NCI-H345 (cell line): ENCODE results near the gene PANX2.
"Not testable (repeated sequence)": the region's sequence is repeated elsewhere in the genome, so short reads cannot be mapped to it uniquely, and the experiment has no call there.

Source experiments
- DNase-seq: peaks from one replicate; lab custom pipeline; 2025; lab: John Stamatoyannopoulos, UW

Gene PANX2

DNA sequence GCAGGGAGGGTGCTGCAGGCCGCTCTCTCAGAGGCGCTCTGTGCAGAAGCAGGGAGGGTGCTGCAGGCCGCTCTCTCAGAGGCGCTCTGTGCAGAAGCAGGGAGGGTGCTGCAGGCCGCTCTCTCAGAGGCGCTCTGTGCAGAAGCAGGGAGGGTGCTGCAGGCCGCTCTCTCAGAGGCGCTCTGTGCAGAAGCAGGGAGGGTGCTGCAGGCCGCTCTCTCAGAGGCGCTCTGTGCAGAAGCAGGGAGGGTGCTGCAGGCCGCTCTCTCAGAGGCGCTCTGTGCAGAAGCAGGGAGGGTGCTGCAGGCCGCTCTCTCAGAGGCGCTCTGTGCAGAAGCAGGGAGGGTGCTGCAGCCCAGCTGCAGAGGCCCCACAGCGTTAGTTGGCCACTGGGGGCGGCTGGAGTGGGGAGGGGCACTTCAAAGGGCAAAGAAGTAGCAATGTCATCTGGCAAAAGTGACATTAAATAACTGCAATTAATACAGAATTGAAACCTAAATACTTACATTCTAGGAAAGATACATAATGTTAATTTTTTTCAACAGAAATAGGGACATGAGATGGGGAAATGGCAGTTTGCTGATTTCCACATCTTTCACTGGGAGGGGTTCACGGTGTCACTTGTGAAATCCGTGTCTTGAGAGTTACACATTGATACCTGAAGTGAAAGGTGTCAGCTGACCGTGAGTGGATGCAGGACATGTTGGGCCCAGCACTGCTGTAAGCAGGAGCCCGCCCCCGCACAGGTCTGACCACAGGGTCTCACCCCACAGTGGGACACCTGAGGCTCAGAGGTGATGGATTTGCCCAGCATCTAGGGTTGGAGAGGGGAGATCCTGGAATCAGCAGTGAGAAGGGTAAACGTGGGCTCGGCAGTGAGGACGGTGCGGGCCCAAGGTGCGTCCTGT is 23.0 kb upstream of the PANX2 start:
- DNase-seq: not testable (repeated sequence)

DNA sequence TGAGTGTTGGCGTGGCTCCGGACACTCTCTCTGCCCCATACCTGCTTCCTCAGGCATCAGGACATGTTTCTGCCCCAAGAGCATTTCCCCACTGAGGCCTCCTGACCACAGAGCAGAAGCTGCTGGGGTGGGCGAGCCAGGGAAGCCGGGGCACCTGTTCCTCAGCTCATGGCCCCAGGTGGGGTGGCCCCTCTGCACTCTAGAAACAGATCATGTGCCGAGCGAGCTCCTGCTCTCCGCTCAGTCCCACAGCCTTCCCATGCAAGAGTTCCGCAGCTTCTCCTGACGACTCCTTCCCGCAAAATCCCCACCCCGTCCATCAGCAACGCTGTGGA is 22.4 kb upstream of the PANX2 start:
- DNase-seq: no peak

DNA sequence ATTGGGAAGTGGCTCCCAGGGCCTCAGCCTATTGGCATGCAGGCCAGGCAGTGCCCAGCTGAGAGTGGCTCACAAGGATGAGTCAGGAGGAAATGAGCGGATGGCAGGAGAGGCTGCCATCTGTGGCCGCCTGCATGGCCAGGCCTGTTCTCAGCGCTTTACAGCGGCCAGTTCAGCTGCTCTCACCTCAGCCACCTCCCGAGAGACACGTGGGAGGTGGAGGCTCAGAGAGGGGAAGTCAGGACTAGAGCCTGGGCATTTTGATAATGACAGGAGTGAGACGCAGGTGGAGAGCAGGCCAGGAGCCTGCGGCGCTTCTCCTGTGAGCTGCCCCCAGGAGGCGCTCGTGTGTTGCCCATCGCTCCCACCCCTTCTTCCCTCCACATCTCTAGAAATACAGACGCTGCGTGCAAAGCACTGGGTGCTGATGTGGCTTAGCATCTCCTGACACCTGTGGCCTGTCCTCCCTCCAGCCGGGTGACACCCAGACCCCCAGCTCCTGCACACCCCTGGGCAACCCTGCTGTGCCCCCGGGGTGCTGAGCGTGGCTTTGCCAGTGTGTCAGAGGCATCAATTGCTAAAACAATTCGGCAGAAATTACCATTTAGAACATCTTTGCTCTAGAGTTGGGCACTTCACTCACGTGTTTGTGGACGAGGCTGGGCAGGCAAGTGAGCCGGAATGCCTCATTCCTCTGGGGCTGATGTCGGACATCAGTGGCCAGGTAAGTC is 21.4 kb upstream of the PANX2 start:
- DNase-seq: peak; percentile 10

DNA sequence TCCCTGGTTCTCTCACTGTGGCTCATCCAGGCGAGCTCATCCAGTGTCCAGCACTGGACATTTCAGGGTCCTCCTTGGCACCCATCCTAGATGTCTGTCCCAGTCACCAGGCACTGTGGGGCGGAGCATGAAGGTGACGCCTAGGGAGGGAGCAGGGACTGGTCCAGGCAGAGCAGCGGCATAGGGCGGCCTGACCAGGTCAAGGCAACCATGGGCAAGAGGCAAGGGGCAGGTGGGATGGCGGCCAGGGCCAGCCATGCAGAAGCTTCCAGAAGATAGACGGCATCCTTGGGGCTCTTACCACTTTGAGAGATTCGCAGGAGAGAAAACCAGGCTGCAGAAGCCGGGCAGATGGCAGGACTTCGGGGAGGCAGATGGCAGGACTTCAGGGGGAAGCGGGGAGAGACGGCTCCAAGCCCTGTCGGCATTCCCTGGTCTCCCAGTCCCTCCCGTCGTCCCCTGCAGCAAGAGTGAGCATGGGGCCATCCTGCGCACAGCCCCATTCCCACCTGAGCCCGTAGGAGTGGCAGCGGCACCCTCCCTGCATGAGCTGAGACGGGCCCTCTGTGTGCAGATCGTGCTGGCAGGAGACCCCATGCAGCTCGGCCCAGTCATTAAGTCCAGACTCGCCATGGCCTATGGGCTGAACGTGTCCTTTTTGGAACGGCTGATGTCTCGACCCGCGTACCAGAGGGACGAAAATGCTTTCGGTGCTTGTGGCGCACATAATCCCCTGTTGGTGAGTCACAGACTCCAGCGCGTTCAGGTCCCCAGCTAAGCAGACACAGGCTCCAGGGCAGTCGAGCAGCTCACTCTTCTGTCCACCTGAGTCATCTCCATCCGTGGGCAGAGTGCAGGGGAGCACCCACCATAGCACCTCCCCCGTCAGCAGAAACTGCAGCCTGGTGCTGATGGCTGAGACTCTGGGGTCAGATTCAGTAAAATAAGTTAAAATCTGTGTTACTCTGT is 20.1 kb upstream of the PANX2 start:
- no peak for DNase-seq

DNA sequence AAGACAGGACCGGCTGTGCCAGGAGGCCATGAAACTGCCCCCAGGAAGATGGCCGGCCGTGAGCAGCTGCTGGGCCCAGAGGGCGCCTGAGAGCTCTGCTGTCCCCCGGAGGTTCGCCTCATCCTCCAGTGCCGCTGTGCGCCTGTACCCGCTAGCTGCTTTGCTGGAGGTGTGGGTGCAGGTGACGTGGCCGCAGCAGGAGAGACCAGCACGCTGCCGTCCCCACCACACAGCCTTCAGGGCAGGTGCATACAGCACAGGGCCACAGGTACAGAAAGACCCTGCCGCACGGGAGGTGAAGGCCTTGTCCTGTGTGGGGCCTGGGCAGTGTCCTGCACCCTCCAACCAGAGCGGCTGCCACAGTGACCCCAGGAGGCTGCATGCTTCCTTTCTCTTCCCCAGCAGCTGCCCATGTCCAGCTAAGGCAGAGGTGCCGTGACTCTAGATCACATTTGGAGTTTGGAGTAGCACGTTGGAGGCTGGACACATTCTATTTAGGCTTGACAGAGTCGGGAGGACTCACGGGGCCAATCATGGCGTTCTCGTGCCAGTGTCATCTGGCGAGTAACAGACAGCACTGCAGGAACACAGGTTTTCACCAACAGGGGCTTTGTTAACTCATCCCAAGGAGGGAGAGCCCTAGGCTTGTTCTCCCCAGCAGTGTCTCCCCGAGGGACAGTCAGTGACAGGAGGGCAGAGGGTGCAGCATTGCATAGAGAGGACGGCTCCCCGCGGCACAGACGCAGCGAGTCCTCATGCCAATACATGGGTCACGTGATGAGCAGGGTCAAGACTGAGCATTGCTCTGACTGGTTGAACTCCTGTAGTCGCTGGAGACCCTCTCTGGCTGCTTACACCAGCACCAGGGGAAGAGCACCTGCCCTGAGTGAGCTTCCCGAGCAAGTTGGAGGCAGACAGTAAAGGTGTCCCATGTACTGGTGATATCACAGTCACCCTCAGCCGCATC is 18.7 kb upstream of the PANX2 start:
- no peak for DNase-seq

DNA sequence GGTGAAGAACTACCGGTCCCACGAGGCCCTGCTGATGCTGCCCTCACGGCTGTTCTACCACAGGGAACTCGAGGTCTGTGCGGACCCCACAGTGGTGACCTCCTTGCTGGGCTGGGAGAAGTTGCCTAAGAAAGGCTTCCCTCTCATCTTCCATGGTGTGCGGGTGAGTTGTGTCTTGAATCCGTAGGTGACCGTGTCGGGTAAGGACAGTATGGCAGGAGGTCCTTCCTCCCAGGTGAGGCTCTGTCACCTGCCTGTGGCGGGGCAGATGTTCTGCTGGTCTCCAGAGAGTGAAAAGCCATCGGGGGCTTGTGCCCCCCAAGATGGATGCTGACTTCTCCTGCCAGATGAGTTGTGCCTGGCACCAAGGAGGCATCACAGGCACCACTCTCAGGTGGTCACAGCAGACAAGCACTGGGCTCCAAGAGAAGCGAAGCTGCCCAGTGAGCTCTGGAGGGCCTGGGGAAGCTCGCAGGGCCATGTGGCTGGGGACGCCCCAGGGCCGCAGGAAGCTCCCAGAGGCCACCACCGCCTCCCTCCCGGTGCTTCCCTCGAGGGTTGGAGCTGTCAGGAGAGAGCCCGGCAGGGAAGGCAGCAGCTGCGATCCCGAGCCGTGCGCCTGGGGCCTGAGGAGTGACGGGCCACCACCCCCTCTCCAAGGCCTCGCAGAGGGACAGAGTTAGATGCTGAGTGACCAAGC is 17.3 kb upstream of the PANX2 start:
- no peak for DNase-seq

DNA sequence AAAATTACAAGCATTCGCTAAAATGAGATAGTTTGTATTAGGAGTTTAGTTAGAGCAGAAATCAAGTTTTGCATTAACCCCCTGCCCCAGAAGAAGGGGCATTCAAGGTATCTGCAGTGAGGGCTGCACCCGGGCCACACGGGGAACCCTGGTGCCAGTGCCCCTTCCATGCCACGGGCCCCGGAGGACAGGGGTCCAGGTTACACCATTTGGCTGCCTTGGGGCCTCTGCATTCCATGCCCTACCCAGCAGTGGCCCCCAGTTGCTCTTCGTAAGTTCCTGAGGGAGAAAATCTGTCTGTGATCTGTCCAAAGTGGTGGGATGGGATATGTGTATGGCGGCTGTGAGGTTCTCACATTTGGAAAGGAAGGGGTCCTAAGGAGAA is 16.8 kb upstream of the PANX2 start:
- no peak for DNase-seq

DNA sequence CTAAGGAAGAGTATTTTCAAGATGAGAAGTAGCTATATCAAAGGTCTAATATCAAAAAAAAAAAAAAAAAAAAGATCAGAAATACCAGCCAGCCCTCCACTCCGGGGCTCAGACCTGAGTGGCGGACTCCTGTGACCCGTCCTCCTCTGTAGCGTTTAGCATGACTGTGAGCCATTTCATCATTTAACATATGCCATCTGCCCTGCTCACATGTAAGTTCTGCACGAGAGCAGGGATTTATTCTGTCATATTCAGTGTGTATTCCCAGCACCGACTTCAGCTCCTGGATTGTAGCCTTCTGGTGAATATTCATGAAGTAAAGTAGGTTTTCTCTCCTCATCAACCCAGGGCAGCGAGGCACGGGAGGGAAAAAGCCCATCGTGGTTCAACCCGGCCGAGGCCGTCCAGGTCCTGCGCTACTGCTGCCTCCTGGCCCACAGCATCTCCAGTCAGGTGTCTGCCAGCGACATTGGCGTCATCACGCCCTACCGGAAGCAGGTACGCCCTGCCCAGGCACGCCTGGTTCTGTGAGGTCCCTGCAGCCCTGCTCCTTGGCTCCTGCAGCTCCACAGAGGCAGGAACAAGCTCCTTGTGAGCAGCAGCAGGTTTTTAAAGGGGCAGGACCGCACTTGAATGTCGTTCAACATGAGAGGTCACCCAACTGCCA is 12.7 kb upstream of the PANX2 start:
- DNase-seq: no peak

DNA sequence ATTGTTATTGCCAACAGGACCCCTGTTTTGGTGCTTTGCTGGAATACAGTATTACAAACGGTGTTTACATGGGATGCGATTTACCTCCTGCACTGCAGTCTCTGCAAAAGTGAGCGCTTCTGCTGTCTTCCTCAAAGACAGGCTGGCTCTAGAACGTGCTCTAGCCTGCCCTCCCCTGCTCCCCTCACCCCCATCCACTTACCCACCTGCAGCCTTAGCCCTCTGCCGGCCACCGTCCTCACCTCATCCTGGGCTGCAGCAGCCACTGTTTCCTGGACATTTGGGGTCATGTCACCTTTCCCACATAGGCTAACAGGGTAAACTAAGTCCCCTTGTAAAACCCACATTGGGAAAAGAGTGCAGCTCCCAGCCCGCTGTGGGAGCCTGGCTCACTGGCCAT is 9.6 kb upstream of the PANX2 start:
- DNase-seq: no peak

DNA sequence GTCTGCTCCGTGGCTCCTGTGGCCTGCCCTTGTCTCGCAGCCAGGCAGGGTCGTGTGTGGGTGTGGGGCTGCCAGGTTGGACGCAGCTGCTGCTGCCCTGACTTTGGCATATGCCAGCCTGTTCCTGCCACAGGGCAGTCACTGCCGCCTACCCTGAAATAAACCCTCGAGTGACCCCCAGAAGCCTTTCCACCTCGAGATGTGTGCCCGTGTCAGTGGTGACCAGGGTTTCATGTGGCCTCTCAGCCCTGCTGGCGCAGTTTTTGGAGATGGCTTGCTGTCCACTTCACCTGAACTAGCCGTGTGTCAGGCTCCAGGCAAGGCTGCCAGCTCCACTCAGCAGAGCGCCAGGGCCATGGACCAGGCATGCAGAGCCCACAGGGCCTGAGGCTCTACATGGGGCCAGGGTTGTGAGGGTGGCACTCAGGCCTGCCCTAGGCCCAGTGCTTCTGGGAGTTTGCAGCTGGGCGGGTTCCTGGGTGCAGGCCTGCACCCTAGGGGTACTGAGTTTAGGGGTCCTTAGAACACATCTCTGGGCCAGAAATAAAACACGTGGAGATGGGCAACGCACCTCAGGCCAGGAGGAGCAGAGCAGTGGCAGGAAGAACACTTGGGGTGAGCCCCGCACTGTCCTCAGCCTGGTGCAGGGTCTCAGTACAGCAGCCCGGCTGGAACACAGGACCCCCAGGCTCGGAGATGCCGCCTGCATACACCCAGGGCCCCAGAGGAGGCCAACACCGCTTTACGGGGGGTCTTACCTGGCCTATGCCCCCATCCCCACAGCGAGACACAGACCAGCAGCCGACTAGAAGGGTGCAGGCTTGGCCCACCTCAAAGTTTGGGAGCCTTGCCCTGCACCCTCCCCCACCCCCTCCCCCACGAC is 8.8 kb upstream of the PANX2 start:
- no peak for DNase-seq

DNA sequence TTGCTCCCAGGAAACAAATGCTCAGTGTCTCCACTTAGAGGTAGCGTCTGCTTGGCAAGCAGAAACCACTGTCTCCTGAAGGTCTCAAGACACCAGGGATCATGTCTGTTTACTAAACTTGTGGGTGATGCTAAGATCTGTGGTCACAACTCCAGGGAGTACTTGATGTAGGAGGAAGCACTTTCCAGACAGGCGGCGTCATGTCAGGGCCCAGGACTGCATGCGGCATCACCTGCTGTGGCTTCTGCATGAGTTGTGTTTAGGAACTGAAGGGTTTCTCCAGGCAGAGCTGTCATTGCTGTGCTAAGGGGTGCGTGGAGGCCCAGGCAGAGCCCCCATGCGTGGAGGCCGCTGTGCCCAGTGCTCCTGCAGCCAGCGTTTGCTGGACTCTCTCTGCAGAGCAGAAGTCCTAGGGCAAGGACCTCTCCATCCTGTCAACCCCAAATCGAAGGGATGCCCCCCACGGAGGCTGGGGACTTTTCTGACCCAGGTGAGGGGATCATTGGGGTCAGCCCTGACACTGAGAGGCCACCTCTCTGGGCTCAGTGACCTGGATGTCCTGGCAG is 8.1 kb upstream of the PANX2 start:
- DNase-seq: no peak

DNA sequence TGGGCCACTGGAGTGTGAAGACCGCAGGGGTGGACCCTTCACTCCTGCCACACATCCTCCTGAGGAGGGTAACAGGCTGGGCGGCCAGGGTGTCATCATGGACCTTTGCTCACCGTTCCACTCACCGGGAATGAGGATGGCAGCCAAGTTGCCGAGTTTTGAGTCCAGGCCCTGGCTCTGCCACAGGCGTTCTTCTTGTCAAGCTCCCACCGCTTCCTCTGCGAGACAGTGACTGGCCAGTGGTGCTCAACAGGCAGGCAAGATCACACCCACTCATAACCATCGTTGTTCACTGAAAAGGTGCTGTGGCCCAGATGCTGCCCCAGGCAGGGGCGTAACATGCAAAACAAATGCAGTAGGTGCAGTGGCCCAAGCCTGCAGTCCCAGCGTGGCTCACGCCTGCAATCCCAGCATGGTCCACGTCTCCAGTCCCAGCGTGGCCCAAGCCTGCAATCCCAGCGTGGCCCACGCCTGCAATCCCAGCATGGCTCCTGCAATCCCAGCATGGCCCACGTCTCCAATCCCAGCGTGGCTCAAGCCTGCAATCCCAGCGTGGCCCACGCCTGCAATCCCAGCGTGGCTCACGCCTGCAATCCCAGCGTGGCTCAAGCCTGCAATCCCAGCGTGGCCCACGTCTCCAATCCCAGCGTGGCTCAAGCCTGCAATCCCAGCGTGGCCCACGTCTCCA is 5.0 kb upstream of the PANX2 start:
- no peak for DNase-seq

DNA sequence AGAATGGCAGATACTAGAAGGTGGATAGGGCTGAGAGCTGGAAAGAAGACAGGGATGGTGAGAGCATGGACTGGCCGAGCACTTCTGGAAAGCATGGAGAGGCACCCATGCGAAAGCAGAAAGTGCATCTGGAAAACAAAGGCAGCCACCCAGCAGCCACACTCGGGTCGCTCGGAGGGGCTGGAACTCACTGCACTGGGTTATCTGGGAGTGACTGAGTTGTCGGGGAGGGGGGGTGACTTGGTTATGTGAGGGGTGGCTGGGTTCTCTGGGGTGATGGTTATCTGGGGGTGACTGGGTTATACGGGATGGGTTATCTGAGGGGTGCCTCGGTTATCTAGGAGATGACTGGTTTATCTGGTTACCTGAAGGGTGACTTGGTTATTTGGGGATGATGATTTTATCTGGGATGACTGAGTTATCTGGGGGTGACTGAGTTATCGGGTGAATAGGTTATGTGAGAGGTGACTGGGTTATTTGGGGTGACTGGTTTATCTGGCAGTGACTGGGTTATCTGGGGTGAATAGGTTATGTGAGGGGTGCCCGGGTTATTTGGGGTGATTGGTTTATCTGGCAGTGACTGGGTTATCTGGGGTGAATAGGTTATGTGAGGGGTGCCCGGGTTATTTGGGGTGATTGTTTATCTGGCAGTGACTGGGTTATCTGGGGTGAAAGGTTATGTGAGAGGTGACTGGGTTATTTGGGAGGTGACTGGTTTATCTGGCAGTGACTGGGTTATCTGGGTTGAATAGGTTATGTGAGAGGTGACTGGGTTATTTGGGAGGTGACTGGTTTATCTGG is 2.6 kb upstream of the PANX2 start:
- DNase-seq: no peak

DNA sequence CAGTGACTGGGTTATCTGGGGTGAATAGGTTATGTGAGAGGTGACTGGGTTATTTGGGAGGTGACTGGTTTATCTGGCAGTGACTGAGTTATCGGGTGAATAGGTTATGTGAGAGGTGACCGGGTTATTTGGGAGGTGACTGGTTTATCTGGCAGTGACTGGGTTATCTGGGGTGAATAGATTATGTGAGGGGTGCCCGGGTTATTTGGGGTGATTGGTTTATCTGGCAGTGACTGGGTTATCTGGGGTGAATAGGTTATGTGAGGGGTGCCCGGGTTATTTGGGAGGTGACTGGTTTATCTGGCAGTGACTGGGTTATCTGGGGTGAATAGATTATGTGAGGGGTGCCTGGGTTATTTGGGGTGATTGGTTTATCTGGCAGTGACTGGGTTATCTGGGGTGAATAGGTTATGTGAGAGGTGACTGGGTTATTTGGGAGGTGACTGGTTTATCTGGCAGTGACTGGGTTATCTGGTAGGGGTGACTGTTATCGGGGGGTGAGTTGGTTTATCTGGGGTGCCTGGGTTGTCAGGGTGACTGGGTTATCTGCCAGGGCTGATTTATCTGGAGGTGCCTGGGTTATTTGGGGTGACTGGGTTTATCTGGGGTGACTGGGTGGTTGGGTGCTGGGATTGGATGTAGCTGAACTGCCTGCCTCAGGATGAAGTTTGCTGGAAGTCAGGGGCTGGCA is 1.9 kb upstream of the PANX2 start:
- DNase-seq: not testable (repeated sequence)

DNA sequence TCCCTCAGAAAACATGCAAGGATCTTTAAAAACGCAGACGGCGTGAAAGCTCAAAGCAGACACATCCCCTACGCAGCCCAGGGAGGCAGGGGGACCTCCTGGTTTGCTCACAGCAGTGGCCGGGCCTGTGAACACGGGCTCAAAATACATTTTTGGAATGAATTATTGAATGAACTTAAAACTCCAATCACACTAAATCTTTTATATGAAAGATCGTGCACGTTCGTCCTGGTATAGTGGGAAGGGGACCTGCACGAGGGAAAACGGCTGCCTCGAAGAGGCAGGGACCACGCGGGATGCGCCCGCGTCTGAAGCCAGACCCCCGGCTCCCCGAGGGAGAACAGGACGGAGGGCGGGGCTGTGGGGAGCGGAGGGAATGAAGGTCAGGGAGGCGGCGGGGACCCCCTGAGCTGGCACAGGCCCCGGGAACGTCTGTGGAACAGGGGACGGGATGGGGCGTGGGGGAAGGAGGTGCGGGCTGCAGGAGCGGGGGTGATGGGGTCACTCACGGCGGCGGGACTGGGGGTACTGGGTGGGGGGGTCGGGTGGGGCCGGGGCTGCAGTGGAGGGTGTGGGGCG is 1.3 kb upstream of the PANX2 start:
- DNase-seq: no peak

DNA sequence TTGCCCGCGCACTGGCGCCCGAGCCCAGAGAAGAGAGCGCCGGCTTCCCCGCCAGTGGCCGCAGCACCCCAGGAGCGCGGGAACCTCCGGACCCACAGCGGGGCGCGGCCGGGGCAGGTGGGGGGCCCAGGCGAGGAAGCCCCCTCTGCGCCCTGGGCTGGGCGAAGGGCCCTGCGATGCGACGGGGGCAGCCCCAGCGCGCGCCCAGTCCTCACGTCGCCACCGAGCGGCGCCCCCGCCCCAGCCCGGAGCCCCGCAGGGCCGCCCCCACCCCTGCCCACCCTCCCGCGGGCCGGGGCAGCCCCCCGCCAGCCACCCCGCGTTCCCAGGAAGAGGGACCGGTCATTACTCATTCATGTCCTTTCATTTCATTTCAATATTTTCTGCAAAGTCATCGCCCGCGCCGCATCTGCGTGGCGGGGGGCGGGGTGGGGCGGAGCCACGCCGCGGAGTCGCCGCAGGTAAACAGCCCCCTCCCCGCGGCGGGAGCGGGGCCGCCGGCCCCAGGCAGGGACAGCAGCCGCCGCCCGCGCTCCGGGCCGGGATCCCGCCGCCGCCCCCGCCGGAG is 673 bp upstream of the PANX2 start:
- DNase-seq: peak; percentile 41
